Mucosa of rectum (tissue), 2 donors: ENCODE results near the gene RAB12.
"Not testable (repeated sequence)": the region's sequence is repeated elsewhere in the genome, so short reads cannot be mapped to it uniquely, and the experiment has no call there.

ENCODE experiments used
- H3K27ac ChIP-seq, 2 donors: one replicate each; pipeline ENCODE4 v1.7.0; 2013; ENCODE audit warnings: inconsistent platforms in 2 of 2, low read depth in 2 of 2, low read length in 2 of 2
- H3K27me3 ChIP-seq, 2 donors: one replicate each; pipeline ENCODE4 v1.7.0; 2013; ENCODE audit warnings: low read length in 2 of 2; ENCODE audit not compliant: control insufficient read depth in 2 of 2, insufficient read depth in 2 of 2
- H3K36me3 ChIP-seq, 2 donors: one replicate each; pipeline ENCODE4 v1.7.0; 2013; ENCODE audit warnings: low read length in 2 of 2; ENCODE audit not compliant: control insufficient read depth in 2 of 2, insufficient read depth in 2 of 2
- H3K4me1 ChIP-seq, 2 donors: one replicate each; pipeline ENCODE4 v1.7.0; 2013; ENCODE audit warnings: low read length in 2 of 2, mild to moderate bottlenecking in 1 of 2; ENCODE audit not compliant: control insufficient read depth in 2 of 2, insufficient read depth in 2 of 2
- H3K4me3 ChIP-seq, 2 donors: one replicate each; pipeline ENCODE4 v1.7.0; 2013; ENCODE audit warnings: low read length in 2 of 2
- H3K9ac ChIP-seq, 2 donors: one replicate each; pipeline ENCODE4 v1.7.0; 2013; ENCODE audit warnings: low read length in 2 of 2, low read depth in 1 of 2, mild to moderate bottlenecking in 1 of 2
- H3K9me3 ChIP-seq, 2 donors: one replicate each; pipeline ENCODE4 v1.7.0; 2013; ENCODE audit warnings: low read length in 2 of 2; ENCODE audit not compliant: control insufficient read depth in 2 of 2
- donor health status: healthy.
- donor health status: Normal muscosa, but diverticular disease.

RAB12 gene

DNA sequence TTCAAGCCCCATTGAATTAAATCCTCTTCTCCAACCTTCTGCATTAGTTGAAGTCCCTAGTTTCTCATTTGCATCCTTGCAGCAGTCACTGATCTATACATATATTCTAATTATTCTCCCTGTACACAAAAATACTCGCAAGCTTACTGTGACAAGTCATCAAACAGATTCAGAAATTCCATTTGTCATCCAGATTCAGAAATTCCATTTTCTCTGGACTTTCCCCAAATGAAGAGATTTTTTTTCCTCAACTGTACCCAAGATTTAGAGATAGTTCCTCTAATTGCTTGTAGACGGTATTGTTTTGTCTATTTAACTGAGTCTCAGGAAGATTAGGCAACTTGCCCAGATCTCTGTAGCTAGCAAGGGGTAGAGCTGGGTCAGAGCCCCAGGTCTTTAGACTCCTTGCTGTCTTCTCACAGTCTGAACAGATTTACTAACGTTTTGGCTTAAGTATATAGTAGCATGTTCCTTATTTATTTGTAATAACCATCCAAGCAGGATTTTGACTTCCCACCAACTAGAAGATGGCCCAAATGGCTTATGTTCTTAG is 34.2 kb downstream of the RAB12 start:
- no peaks in the 10 kb centered on the region for H3K27me3 ChIP-seq
- H3K4me1 ChIP-seq = no peaks in the 10 kb centered on the region
- peaks cover 7 to 14% of the 10 kb centered on the region in 2 donors for H3K36me3 ChIP-seq
- H3K9me3 ChIP-seq = no peaks in the 10 kb centered on the region
- H3K9ac ChIP-seq = no peak overlapping the region
- H3K27ac ChIP-seq = no peak overlapping the region
- H3K4me3 ChIP-seq = no peak overlapping the region

DNA sequence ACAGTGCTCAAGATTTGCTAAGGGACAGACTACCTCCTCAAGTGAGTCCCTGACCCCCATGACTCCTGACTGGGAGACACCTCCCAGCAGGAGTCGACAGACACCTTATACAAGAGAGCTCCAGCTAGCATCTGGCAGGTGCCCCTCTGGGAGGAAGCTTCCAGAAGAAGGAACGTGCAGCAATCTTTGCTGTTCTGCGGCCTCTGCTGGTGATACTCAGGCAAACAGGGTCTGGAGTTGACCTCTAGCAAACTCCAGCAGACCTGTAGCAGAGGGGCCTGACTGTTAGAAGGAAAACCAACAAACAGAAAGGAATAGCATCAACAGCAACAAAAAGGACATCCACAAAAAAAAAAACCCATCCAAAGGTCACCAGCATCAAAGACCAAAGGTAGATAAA is 38.1 kb downstream of the RAB12 start:
- H3K36me3 ChIP-seq, H3K9me3 ChIP-seq, H3K27me3 ChIP-seq, H3K4me3 ChIP-seq, H3K9ac ChIP-seq, H3K4me1 ChIP-seq, H3K27ac ChIP-seq: not testable (repeated sequence)

DNA sequence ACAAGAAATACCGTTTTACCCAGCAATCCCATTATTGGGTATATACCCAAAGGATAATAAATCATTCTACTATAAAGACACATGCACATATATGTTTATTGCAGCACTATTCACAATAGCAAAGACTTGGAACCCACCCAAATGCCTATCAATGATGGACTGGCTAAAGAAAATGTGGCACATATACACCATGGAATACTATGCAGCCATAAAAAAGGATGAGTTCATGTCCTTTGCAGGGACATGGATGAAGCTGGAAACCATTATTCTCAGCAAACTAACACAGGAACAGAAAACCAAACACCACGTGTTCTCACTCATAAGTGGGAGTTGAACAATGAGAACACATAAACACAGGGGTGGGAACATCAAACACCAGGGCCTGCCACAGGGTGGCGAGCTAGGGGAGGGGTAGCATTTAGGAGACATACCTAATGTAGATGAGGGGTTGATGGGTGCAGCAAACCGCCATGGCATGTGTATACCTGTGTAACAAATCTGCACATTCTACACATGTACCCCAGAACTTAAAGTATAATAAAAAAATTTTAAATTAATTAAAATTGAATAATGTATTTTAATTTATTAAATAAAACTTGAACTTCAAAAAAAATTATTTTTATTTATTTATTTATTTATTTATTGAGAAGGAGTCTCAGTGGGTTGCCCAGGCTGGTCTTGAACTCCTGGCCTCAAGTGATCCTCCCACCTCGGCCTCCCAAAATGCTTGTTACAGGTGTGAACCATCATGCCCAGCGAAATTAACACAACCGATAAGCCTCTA is 42.4 kb downstream of the RAB12 start:
- not testable (repeated sequence) for H3K4me1 ChIP-seq, H3K4me3 ChIP-seq, H3K27ac ChIP-seq, H3K9me3 ChIP-seq, H3K36me3 ChIP-seq, H3K9ac ChIP-seq, H3K27me3 ChIP-seq

- Histone ChIP-seq H3K27ac (no peak overlapping the region), H3K9me3 (no peaks in the 10 kb centered on the region)
These were observed 45.5 kb downstream of the RAB12 start for GRCh38 chr18:8654503-8655451.

DNA sequence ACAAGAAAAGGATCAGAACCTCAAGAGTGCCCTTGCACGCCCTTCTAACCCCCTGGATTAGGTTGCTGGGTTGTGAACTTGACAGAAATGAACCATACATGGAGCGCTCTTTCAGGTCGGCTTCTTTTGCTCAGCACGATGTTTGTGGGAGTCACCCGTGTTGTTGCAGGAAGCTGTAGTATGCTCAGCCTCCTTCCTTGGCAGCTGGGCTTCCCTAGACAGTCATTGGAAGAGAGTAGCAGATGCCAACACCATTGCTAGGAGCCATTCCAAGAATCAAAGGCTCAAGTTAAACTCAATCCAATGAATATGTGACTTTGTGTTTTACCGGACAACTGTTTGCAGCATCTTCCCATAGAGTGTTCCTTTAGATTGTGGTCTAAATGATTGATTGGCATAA is 47.0 kb downstream of the RAB12 start:
- H3K27ac ChIP-seq = no peak overlapping the region
- H3K9me3 ChIP-seq = no peaks in the 10 kb centered on the region
- no peak overlapping the region for H3K4me3 ChIP-seq
- no peaks in the 10 kb centered on the region for H3K4me1 ChIP-seq
- H3K27me3 ChIP-seq = no peaks in the 10 kb centered on the region
- H3K9ac ChIP-seq = no peak overlapping the region
- H3K36me3 ChIP-seq = no peaks in the 10 kb centered on the region

More at GRCh38 chr18:8654503-8655451, 45.5 kb downstream of the RAB12 start:
- Histone ChIP-seq H3K36me3 (no peaks in the 10 kb centered on the region), H3K4me1 (no peaks in the 10 kb centered on the region), H3K4me3 (no peak overlapping the region), H3K9ac (no peak overlapping the region), H3K27me3 (no peaks in the 10 kb centered on the region)

- H3K27ac ChIP-seq = no peak overlapping the region
- H3K4me3 ChIP-seq = no peak overlapping the region
- peaks cover 0 to 3% of the 10 kb centered on the region in 2 donors for H3K4me1 ChIP-seq
- peaks cover 0 to 5% of the 10 kb centered on the region in 2 donors for H3K27me3 ChIP-seq
- H3K9me3 ChIP-seq = no peaks in the 10 kb centered on the region
- H3K36me3 ChIP-seq = no peaks in the 10 kb centered on the region
- no peak overlapping the region for H3K9ac ChIP-seq
These were observed 48.0 kb downstream of the RAB12 start for GRCh38 chr18:8657050-8657820.

GRCh38 chr18:8657873-8658470 is 48.7 kb downstream of the RAB12 start:
- no peak overlapping the region for H3K4me3 ChIP-seq

DNA sequence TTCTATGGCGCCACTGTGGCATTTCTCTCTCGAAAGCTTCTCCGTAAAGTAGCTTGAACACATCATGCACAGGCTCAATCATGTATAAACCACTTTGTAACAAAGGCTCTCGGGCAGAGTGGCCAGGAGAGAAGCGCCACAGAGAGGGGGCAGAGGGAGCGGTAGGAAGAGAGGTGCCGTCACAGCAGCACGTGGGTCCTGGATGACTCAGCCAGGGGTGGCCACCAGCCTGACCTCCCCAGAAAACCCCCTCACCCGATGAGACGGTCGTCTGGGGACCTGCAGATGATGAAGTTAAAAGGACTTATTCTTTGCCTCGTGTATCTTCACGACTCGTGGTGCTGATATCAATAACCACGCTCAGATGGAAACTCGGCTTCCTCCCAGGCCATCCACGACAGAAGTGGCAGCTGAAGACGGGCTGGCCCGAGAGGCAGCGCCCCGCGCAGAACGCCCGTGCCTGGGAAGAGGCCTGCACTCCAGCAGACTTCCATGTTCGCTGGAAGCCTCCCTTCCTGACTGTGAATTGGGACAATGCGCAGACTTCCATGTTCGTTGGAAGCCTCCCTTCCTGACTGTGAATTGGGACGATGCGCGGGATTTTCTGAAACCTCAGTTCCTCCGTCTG is 49.7 kb downstream of the RAB12 start:
- no peak overlapping the region for H3K9ac ChIP-seq
- H3K4me1 ChIP-seq = peaks cover 3% of the 10 kb centered on the region in 2 donors
- H3K27ac ChIP-seq = no peak overlapping the region
- H3K4me3 ChIP-seq = no peak overlapping the region
- no peaks in the 10 kb centered on the region for H3K9me3 ChIP-seq
- no peaks in the 10 kb centered on the region for H3K36me3 ChIP-seq
- H3K27me3 ChIP-seq = peaks cover 0 to 13% of the 10 kb centered on the region in 2 donors

More at GRCh38 chr18:8657873-8658470, 48.7 kb downstream of the RAB12 start:
- Histone ChIP-seq H3K9me3 (no peaks in the 10 kb centered on the region), H3K27me3 (peaks cover 0 to 9% of the 10 kb centered on the region in 2 donors), H3K4me1 (peaks cover 3% of the 10 kb centered on the region in 2 donors), H3K27ac (no peak overlapping the region), H3K9ac (no peak overlapping the region), H3K36me3 (no peaks in the 10 kb centered on the region)

DNA sequence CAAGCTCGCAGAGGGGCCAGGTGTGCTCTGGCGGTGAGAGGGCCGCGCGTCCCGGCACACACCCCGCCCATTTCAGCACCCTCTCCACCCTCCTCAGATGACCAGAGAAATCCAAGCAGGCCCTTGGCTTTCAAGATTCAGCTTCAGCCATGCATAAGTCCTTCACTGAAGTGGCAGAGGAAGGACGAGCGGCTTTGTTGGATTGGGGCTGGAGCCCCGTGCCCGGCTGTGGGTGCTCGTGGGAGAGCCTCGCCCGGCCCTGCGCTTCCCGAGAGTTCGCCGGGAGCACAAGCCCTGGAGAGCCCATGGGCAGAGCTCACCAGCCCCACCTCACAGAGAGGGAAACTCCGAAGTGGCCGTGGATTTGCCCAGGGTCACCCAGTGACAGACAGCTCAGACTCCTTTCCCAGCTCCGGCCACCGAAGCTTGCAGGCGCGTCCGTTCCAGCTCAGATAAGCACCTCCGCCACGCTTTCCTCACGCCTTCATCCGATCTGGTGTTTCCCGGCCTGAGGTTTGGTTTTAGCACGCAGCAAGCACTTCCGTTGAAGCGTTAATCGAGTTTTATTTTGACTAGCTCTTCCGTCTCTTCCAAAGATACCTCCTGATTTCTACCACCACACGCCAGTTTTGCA is 50.5 kb downstream of the RAB12 start:
- Histone ChIP-seq H3K4me3 (no peak overlapping the region), H3K27ac (no peak overlapping the region), H3K27me3 (peaks cover 0 to 13% of the 10 kb centered on the region in 2 donors), H3K4me1 (peaks cover 3% of the 10 kb centered on the region in 2 donors), H3K36me3 (no peaks in the 10 kb centered on the region), H3K9ac (no peak overlapping the region), H3K9me3 (no peaks in the 10 kb centered on the region)
